Stomach (tissue), 9 donors: ENCODE results near the gene NEDD4L. TPM values are rescaled to one million over a fixed set of nuclear protein-coding genes. Genes with fewer than 3 reads are reported as not detected.

Source experiments
- DNase-seq, 2 donors: peaks; one replicate each; pipeline versions ENCODE4 v3.0.0 to v3.0.0-alpha.2; 2013 to 2019
- H3K27ac ChIP-seq, 5 donors: fragments of 200-600 bp in 4 of 5; sonication (generic) in 4 of 5; one replicate each; pipeline ENCODE4 v1.5.1; 2013 to 2019; ENCODE audit warnings: mild to moderate bottlenecking in 1 of 5, moderate library complexity in 1 of 5
- H3K27me3 ChIP-seq, 3 donors: fragments of 200-600 bp; sonication (generic); one replicate each; pipeline ENCODE4 v1.5.1; 2017 to 2019; ENCODE audit warnings: mixed run types in 1 of 3
- H3K36me3 ChIP-seq, 4 donors: fragments of 200-600 bp; sonication (generic); 1 replicate in 3 of 4; 2 replicates in 1 of 4; pipeline ENCODE4 v1.5.1; 2016 to 2019
- H3K4me1 ChIP-seq, 4 donors: fragments of 200-600 bp; sonication (generic); one replicate each; pipeline ENCODE4 v1.5.1; 2016 to 2019
- H3K4me3 ChIP-seq, 4 donors: fragments of 200-600 bp; sonication (generic) in 3 of 4; one replicate each; pipeline ENCODE4 v1.5.1; 2016 to 2019; ENCODE audit warnings: mild to moderate bottlenecking in 1 of 4
- H3K9me3 ChIP-seq, 4 donors: fragments of 200-600 bp; sonication (generic); one replicate each; pipeline ENCODE4 v1.5.1; 2016 to 2019
- CTCF ChIP-seq, 7 experiments: fragments of 450-650 bp in 4 of 7; fragments of 200-600 bp in 3 of 7; sonication (generic) in 3 of 7; IDR thresholded peaks; one replicate each; pipeline ENCODE4 v1.5.1; 2016 to 2019; ENCODE audit warnings: antibody characterized with exemption in 7 of 7, control low read depth in 2 of 7, mild to moderate bottlenecking in 1 of 7
- EP300 ChIP-seq: sonication (generic); formaldehyde crosslinking; IDR thresholded peaks from one replicate; pipeline ENCODE4 v1.6.1; 2017; ENCODE audit warnings: antibody characterized with exemption
- POLR2A ChIP-seq, 4 donors: fragments of 450-650 bp; IDR thresholded peaks; one replicate each; pipeline ENCODE4 v1.6.1; 2016; ENCODE audit warnings: antibody characterized with exemption in 4 of 4, control low read depth in 2 of 4, mild to moderate bottlenecking in 1 of 4, moderate library complexity in 1 of 4
- POLR2AphosphoS5 ChIP-seq, 3 donors: sonication (generic); formaldehyde crosslinking; IDR thresholded peaks; one replicate each; pipeline ENCODE4 v1.6.1; 2016; ENCODE audit warnings: antibody characterized with exemption in 3 of 3
- WGBS, 5 donors: extraction: QIAGEN DNeasy Blood & Tissue Kit in 3 of 5; methylation state at CpG; one replicate each; pipeline versions ENCODE4 v1.1.5 to v1.1.7; 2013 to 2018; 5-methylcytosine and 5-hydroxymethylcytosine counted together
- intact Hi-C: fragments of 100-400 bp; cut with DNase I; formaldehyde crosslinking; loops from one replicate; pipeline ENCODE4 v1.15.1; 2023; ENCODE audit warnings: low total_unique reads
- polyA plus RNA-seq, 3 donors: library from polyadenylated mRNA; stranded (reverse); fragments of 200-250 nt; gene quantifications; one replicate each; pipeline ENCODE4 v1.2.3, GENCODE V29; 2013
- total RNA-seq, 5 donors: library from RNA; depleted of rRNA; stranded (reverse); fragments of >200 nt; gene quantifications; one replicate each; pipeline versions ENCODE4 v1.1.0 to v1.2.3, GENCODE V29; 2014 to 2016
- donor health status: healthy with polysubstance abuse.
- donor health status: Bipolar disorder and iron deficiency.
- donor health status: healthy.

NEDD4L gene
- total and polyA plus RNA-seq, 8 donors, result 46.1 to 315 (median 129) TPM

- intact Hi-C loops, result no loop called here
- TF ChIP-seq POLR2A (IDR thresholded peaks at IDR 0.05) (no peak), POLR2AphosphoS5 (IDR thresholded peaks at IDR 0.05) (no peak), EP300 (no peak), CTCF (IDR thresholded peaks at IDR 0.05) (no peak)
- Histone ChIP-seq H3K4me3 (peak overlapping the region; percentile 38 to 47 (median 42)), H3K27ac (peak overlapping the region in 4 of 5 donors; percentile 51 to 77 (median 64)), H3K27me3 (peaks cover 0 to 5% (median 0%) of the 10 kb centered on the region in 3 donors), H3K36me3 (no peaks in the 10 kb centered on the region), H3K4me1 (peaks cover 26 to 63% (median 39%) of the 10 kb centered on the region in 4 donors), H3K9me3 (no peaks in the 10 kb centered on the region)
- 42 to 66% (median 51%) methylated on average over 3 of the region's 3 CpGs for WGBS, 5 donors
- no peak for DNase-seq
Measured at GRCh38 chr18:58196164-58196563, 152.1 kb downstream of the NEDD4L start.

GRCh38 chr18:58196881-58197872 is 153.2 kb downstream of the NEDD4L start:
- no peaks in the 10 kb centered on the region for H3K36me3 ChIP-seq
- peaks cover 29 to 73% (median 47%) of the 10 kb centered on the region in 4 donors for H3K4me1 ChIP-seq
- WGBS, 5 donors, result 40 to 54% (median 50%) methylated on average over 19 of the region's 19 CpGs
- peak in 1 of 2 donors; percentile 47 for DNase-seq
- H3K9me3 ChIP-seq, result no peaks in the 10 kb centered on the region
- intact Hi-C loops, result no loop called here
- H3K4me3 ChIP-seq, result peak overlapping the region in 2 of 4 donors; percentile 12 to 14
- TF ChIP-seq CTCF (IDR thresholded peaks at IDR 0.05) (no peak), EP300 (no peak), POLR2AphosphoS5 (IDR thresholded peaks at IDR 0.05) (no peak), POLR2A (IDR thresholded peaks at IDR 0.05) (no peak)
- peak overlapping the region; percentile 19 to 77 (median 59) for H3K27ac ChIP-seq
- H3K27me3 ChIP-seq, result peaks cover 0 to 5% (median 0%) of the 10 kb centered on the region in 3 donors

GRCh38 chr18:58201268-58201667 is 157.2 kb downstream of the NEDD4L start:
- 75 to 90% (median 76%) methylated on average over 4 to 5 of the region's 5 CpGs for WGBS, 5 donors
- no peak for DNase-seq
- H3K4me1 ChIP-seq, result peaks cover 20 to 75% (median 47%) of the 10 kb centered on the region in 4 donors
- H3K27me3 ChIP-seq, result no peaks in the 10 kb centered on the region
- H3K27ac ChIP-seq, result peak overlapping the region in 2 of 5 donors; percentile 65 to 73
- no peaks in the 10 kb centered on the region for H3K36me3 ChIP-seq
- no peak overlapping the region for H3K4me3 ChIP-seq
- no peaks in the 10 kb centered on the region for H3K9me3 ChIP-seq
- TF ChIP-seq EP300 (no peak), POLR2A (IDR thresholded peaks at IDR 0.05) (no peak), POLR2AphosphoS5 (IDR thresholded peaks at IDR 0.05) (no peak), CTCF (IDR thresholded peaks at IDR 0.05) (no peak)
- intact Hi-C loops, result no loop called here

GRCh38 chr18:58201733-58202730 is 158.0 kb downstream of the NEDD4L start:
- no peak for DNase-seq
- H3K4me3 ChIP-seq, result no peak overlapping the region
- TF ChIP-seq POLR2AphosphoS5 (IDR thresholded peaks at IDR 0.05), result peak in 1 of 3 donors; percentile 7
- no peak for TF ChIP-seq CTCF (IDR thresholded peaks at IDR 0.05)
- no peak for TF ChIP-seq POLR2A (IDR thresholded peaks at IDR 0.05)
- TF ChIP-seq EP300, result no peak
- intact Hi-C loops, result no loop called here
- no peaks in the 10 kb centered on the region for H3K9me3 ChIP-seq
- peak overlapping the region; percentile 50 to 79 (median 65) for H3K27ac ChIP-seq
- no peaks in the 10 kb centered on the region for H3K36me3 ChIP-seq
- 56 to 69% (median 58%) methylated on average over 11 of the region's 11 CpGs for WGBS, 5 donors
- H3K4me1 ChIP-seq, result peaks cover 19 to 68% (median 46%) of the 10 kb centered on the region in 4 donors
- no peaks in the 10 kb centered on the region for H3K27me3 ChIP-seq
